ACC112 (cell line): ENCODE data around the gene SUPT20H.

Experiments used
- H2AFZ ChIP-seq: fragments of 200-600 bp; sonication (generic); one replicate; pipeline ENCODE4 v1.6.0; 2017; ENCODE audit warnings: antibody characterized with exemption, low read length; ENCODE audit not compliant: unreplicated experiment
- H3K27ac ChIP-seq: fragments of 200-600 bp; sonication (generic); 2 replicates; pipeline ENCODE4 v1.5.1; 2014; ENCODE audit warnings: low read depth, mild to moderate bottlenecking, antibody characterized with exemption, low read length, moderate library complexity
- H3K27me3 ChIP-seq: fragments of 200-600 bp; sonication (generic); 2 replicates; pipeline ENCODE4 v1.6.1; 2014; ENCODE audit warnings: mild to moderate bottlenecking, antibody characterized with exemption, low read length, moderate library complexity, mixed read lengths; ENCODE audit not compliant: insufficient read depth
- H3K36me3 ChIP-seq: fragments of 200-600 bp; sonication (generic); 2 replicates; pipeline ENCODE4 v1.6.1; 2016; ENCODE audit warnings: mild to moderate bottlenecking, antibody characterized with exemption, low read length, moderate library complexity, mixed read lengths; ENCODE audit not compliant: insufficient read depth
- H3K4me1 ChIP-seq: fragments of 200-600 bp; sonication (generic); one replicate; pipeline ENCODE4 v1.6.1; 2016; ENCODE audit warnings: low read length, mixed read lengths; ENCODE audit not compliant: insufficient read depth, unreplicated experiment, control insufficient read depth
- H3K4me3 ChIP-seq: fragments of 200-600 bp; sonication (generic); 2 replicates; pipeline ENCODE4 v1.5.1; 2014; ENCODE audit warnings: mild to moderate bottlenecking, low read depth, low read length
- H3K79me2 ChIP-seq: fragments of 200-600 bp; sonication (generic); one replicate; pipeline ENCODE4 v1.6.0; 2016; ENCODE audit warnings: low read length; ENCODE audit not compliant: control insufficient read depth, unreplicated experiment, insufficient read depth

SUPT20H gene

GRCh38 chr13:37046062-37046461 is 13.4 kb downstream of the SUPT20H start:
- peaks cover 23% of the 10 kb centered on the region for H3K36me3 ChIP-seq
- H2AFZ ChIP-seq: no peak overlapping the region

GRCh38 chr13:37040789-37041188 is 18.7 kb downstream of the SUPT20H start:
- H3K27me3 ChIP-seq: no peaks in the 10 kb centered on the region
- peaks cover 38% of the 10 kb centered on the region for H3K36me3 ChIP-seq
- no peaks in the 10 kb centered on the region for H3K4me1 ChIP-seq
- no peak overlapping the region for H3K27ac ChIP-seq
- no peak overlapping the region for H3K4me3 ChIP-seq
- H2AFZ ChIP-seq: no peak overlapping the region
- no peaks in the 10 kb centered on the region for H3K79me2 ChIP-seq

More at GRCh38 chr13:37046062-37046461, 13.4 kb downstream of the SUPT20H start:
- Histone ChIP-seq H3K4me3 (no peak overlapping the region), H3K27me3 (no peaks in the 10 kb centered on the region), H3K27ac (no peak overlapping the region), H3K4me1 (no peaks in the 10 kb centered on the region), H3K79me2 (peaks cover 25% of the 10 kb centered on the region)

- Histone ChIP-seq H2AFZ (no peak overlapping the region), H3K79me2 (no peaks in the 10 kb centered on the region), H3K4me1 (no peaks in the 10 kb centered on the region), H3K36me3 (peaks cover 39% of the 10 kb centered on the region), H3K4me3 (no peak overlapping the region), H3K27me3 (no peaks in the 10 kb centered on the region), H3K27ac (no peak overlapping the region)
Measured at GRCh38 chr13:37039896-37040295, 19.6 kb downstream of the SUPT20H start.

GRCh38 chr13:37037241-37037640 is 22.2 kb downstream of the SUPT20H start:
- Histone ChIP-seq H3K4me3 (no peak overlapping the region), H2AFZ (no peak overlapping the region), H3K79me2 (no peaks in the 10 kb centered on the region), H3K27ac (no peak overlapping the region), H3K4me1 (no peaks in the 10 kb centered on the region), H3K36me3 (peaks cover 46% of the 10 kb centered on the region), H3K27me3 (no peaks in the 10 kb centered on the region)

GRCh38 chr13:37029617-37030016 is 29.9 kb downstream of the SUPT20H start:
- Histone ChIP-seq H3K36me3 (peaks cover 39% of the 10 kb centered on the region), H3K4me3 (no peak overlapping the region), H2AFZ (no peak overlapping the region), H3K27me3 (no peaks in the 10 kb centered on the region), H3K4me1 (peaks cover 17% of the 10 kb centered on the region), H3K27ac (peak overlapping the region; percentile 9; the same call in 1 of the 2 replicates), H3K79me2 (no peaks in the 10 kb centered on the region)

- H3K79me2 ChIP-seq: no peaks in the 10 kb centered on the region
- H3K36me3 ChIP-seq: peaks cover 34% of the 10 kb centered on the region
- no peaks in the 10 kb centered on the region for H3K27me3 ChIP-seq
- no peak overlapping the region for H3K27ac ChIP-seq
- H2AFZ ChIP-seq: no peak overlapping the region
- no peak overlapping the region for H3K4me3 ChIP-seq
- peaks cover 28% of the 10 kb centered on the region for H3K4me1 ChIP-seq
Measured at GRCh38 chr13:37027639-37028038, 31.8 kb downstream of the SUPT20H start.

GRCh38 chr13:37026771-37027170 is 32.7 kb downstream of the SUPT20H start:
- H2AFZ ChIP-seq: no peak overlapping the region
- peaks cover 28% of the 10 kb centered on the region for H3K4me1 ChIP-seq
- H3K36me3 ChIP-seq: peaks cover 34% of the 10 kb centered on the region; the same call in 1 of the 2 replicates
- H3K27me3 ChIP-seq: no peaks in the 10 kb centered on the region
- no peak overlapping the region for H3K4me3 ChIP-seq
- no peak overlapping the region for H3K27ac ChIP-seq
- no peaks in the 10 kb centered on the region for H3K79me2 ChIP-seq

- Histone ChIP-seq H2AFZ (no peak overlapping the region), H3K36me3 (peaks cover 34% of the 10 kb centered on the region), H3K79me2 (no peaks in the 10 kb centered on the region), H3K27me3 (no peaks in the 10 kb centered on the region), H3K4me3 (no peak overlapping the region), H3K27ac (no peak overlapping the region; the same call in 1 of the 2 replicates), H3K4me1 (peaks cover 24% of the 10 kb centered on the region)
Measured at GRCh38 chr13:37023871-37024270, 35.6 kb downstream of the SUPT20H start.

- H3K36me3 ChIP-seq: peaks cover 41% of the 10 kb centered on the region
- H3K27ac ChIP-seq: no peak overlapping the region
- H3K4me3 ChIP-seq: no peak overlapping the region
Measured at GRCh38 chr13:37014609-37015008, 44.9 kb downstream of the SUPT20H start.

GRCh38 chr13:37011788-37012187 is 47.7 kb downstream of the SUPT20H start:
- no peak overlapping the region for H2AFZ ChIP-seq
- H3K79me2 ChIP-seq: peaks cover 3% of the 10 kb centered on the region
- H3K27ac ChIP-seq: no peak overlapping the region
- H3K36me3 ChIP-seq: peaks cover 51% of the 10 kb centered on the region
- H3K4me3 ChIP-seq: no peak overlapping the region
- no peaks in the 10 kb centered on the region for H3K27me3 ChIP-seq
- H3K4me1 ChIP-seq: no peaks in the 10 kb centered on the region

More at GRCh38 chr13:37014609-37015008, 44.9 kb downstream of the SUPT20H start:
- H2AFZ ChIP-seq: no peak overlapping the region
- peaks cover 3% of the 10 kb centered on the region for H3K79me2 ChIP-seq
- no peaks in the 10 kb centered on the region for H3K27me3 ChIP-seq
- no peaks in the 10 kb centered on the region for H3K4me1 ChIP-seq

- Histone ChIP-seq H2AFZ (no peak overlapping the region), H3K27me3 (no peaks in the 10 kb centered on the region), H3K27ac (no peak overlapping the region), H3K4me1 (no peaks in the 10 kb centered on the region), H3K4me3 (no peak overlapping the region), H3K36me3 (peaks cover 51% of the 10 kb centered on the region), H3K79me2 (peaks cover 3% of the 10 kb centered on the region)
Measured at GRCh38 chr13:37011002-37011401, 48.5 kb downstream of the SUPT20H start.
